GM12891 (cell line): Measurements from ENCODE around the gene GNG11.

ENCODE experiments used
- POLR2A ChIP-seq: IDR thresholded peaks from 2 replicates; pipeline ENCODE4 v1.6.1; 2011; ENCODE audit warnings: low read depth, low read length, control low read depth
- POLR2AphosphoS5 ChIP-seq: IDR thresholded peaks from 2 replicates; pipeline ENCODE4 v1.6.1; 2011; ENCODE audit warnings: low read depth, low read length, control low read depth
- POU2F2 ChIP-seq: IDR thresholded peaks from 2 replicates; pipeline ENCODE4 v1.6.1; 2011; ENCODE audit warnings: low read depth, mild to moderate bottlenecking, control low read depth, low read length, moderate library complexity

GRCh38 chr7:93923296-93923695 lies 1.8 kb downstream of the GNG11 start:
- TF ChIP-seq POLR2A (no peak), POLR2AphosphoS5 (no peak), POU2F2 (no peak)
